RWPE2 (cell line): Measurements from ENCODE around the gene DNM1.
"Not testable (repeated sequence)": the region's sequence is repeated elsewhere in the genome, so short reads cannot be mapped to it uniquely, and the experiment has no call there.

Experiments
- ATAC-seq: fragments of 200-7000 bp; cut with Tn5 transposase; 3 replicates; pipeline ENCODE4 v1.9.1; 2021; ENCODE audit warnings: low read depth
- DNase-seq: peaks from one replicate; pipeline ENCODE4 v3.0.0-alpha.2; 2020; ENCODE audit warnings: low spot score
- H3K27ac ChIP-seq: fragments of 450-650 bp; 2 replicates; pipeline ENCODE4 v1.5.1; 2017; ENCODE audit warnings: mild to moderate bottlenecking; ENCODE audit not compliant: poor library complexity, severe bottlenecking
- H3K27me3 ChIP-seq: fragments of 250-450 bp; sonication (Bioruptor Pico); 2 replicates; pipeline ENCODE4 v1.5.1; 2021; ENCODE audit warnings: mild to moderate bottlenecking, moderate library complexity; ENCODE audit not compliant: insufficient read depth, poor library complexity, severe bottlenecking
- H3K36me3 ChIP-seq: fragments of 250-450 bp; sonication (Bioruptor Pico); 2 replicates; pipeline ENCODE4 v1.5.1; 2020; ENCODE audit warnings: low read depth, mild to moderate bottlenecking, moderate library complexity
- H3K4me1 ChIP-seq: fragments of 250-450 bp; sonication (Bioruptor Pico); 2 replicates; pipeline ENCODE4 v1.5.1; 2021; ENCODE audit warnings: mild to moderate bottlenecking, moderate library complexity; ENCODE audit not compliant: insufficient read depth, poor library complexity, severe bottlenecking
- H3K4me3 ChIP-seq: fragments of 250-450 bp; sonication (Bioruptor Pico); 2 replicates; pipeline ENCODE4 v1.5.1; 2021; ENCODE audit warnings: mild to moderate bottlenecking, moderate library complexity; ENCODE audit not compliant: severe bottlenecking
- H3K9me3 ChIP-seq: fragments of 250-450 bp; sonication (Bioruptor Pico); 2 replicates; pipeline ENCODE4 v1.5.1; 2021; ENCODE audit warnings: mild to moderate bottlenecking, moderate library complexity; ENCODE audit not compliant: severe bottlenecking
- CTCF ChIP-seq: fragments of 450-650 bp; IDR thresholded peaks from one replicate; pipeline ENCODE4 v1.5.1; 2017; ENCODE audit warnings: mild to moderate bottlenecking, moderate library complexity; ENCODE audit not compliant: poor library complexity, severe bottlenecking

Gene DNM1

GRCh38 chr9:128175726-128176125 is 27.5 kb upstream of the DNM1 start:
- H3K27ac ChIP-seq, result no peak overlapping the region
- no peaks in the 10 kb centered on the region for H3K9me3 ChIP-seq
- no peaks in the 10 kb centered on the region for H3K4me1 ChIP-seq
- H3K27me3 ChIP-seq, result no peaks in the 10 kb centered on the region
- no peak for ATAC-seq
- H3K36me3 ChIP-seq, result peaks cover 79% of the 10 kb centered on the region
- no peak for DNase-seq
- H3K4me3 ChIP-seq, result no peak overlapping the region
- no peak for TF ChIP-seq CTCF

- Histone ChIP-seq H3K4me1 (no peaks in the 10 kb centered on the region), H3K9me3 (no peaks in the 10 kb centered on the region), H3K27ac (no peak overlapping the region), H3K27me3 (no peaks in the 10 kb centered on the region), H3K4me3 (no peak overlapping the region), H3K36me3 (peaks cover 81% of the 10 kb centered on the region)
- ATAC-seq (no peak), DNase-seq (no peak)
- TF ChIP-seq CTCF, result no peak
Observed at GRCh38 chr9:128178806-128179431, 24.3 kb upstream of the DNM1 start.

GRCh38 chr9:128180001-128180400 is 23.2 kb upstream of the DNM1 start:
- no peaks in the 10 kb centered on the region for H3K4me1 ChIP-seq
- no peak overlapping the region for H3K4me3 ChIP-seq
- no peak for DNase-seq
- no peak for TF ChIP-seq CTCF
- H3K36me3 ChIP-seq, result peaks cover 87% of the 10 kb centered on the region
- H3K27ac ChIP-seq, result no peak overlapping the region
- ATAC-seq, result no peak
- H3K27me3 ChIP-seq, result no peaks in the 10 kb centered on the region
- no peaks in the 10 kb centered on the region for H3K9me3 ChIP-seq

GRCh38 chr9:128180447-128180846 is 22.7 kb upstream of the DNM1 start:
- peaks cover 87% of the 10 kb centered on the region for H3K36me3 ChIP-seq
- no peak overlapping the region for H3K27ac ChIP-seq
- DNase-seq (no peak), ATAC-seq (no peak)
- no peaks in the 10 kb centered on the region for H3K27me3 ChIP-seq
- no peak overlapping the region for H3K4me3 ChIP-seq
- no peaks in the 10 kb centered on the region for H3K9me3 ChIP-seq
- TF ChIP-seq CTCF, result no peak
- no peaks in the 10 kb centered on the region for H3K4me1 ChIP-seq

- H3K27me3 ChIP-seq, H3K27ac ChIP-seq, H3K9me3 ChIP-seq, DNase-seq, ATAC-seq, H3K4me1 ChIP-seq, H3K4me3 ChIP-seq: not testable (repeated sequence)
- TF ChIP-seq CTCF, result peak; percentile 22
- H3K36me3 ChIP-seq, result peaks cover 79% of the 10 kb centered on the region
Observed at GRCh38 chr9:128181480-128181879, 21.7 kb upstream of the DNM1 start.
